GM12878 (cell line): ENCODE measurements around the gene ARHGEF37. TPM values are rescaled to one million over a fixed set of nuclear protein-coding genes. Genes with fewer than 3 reads are reported as not detected.
A peak's percentile ranks its signal among the peaks of the same experiment; 100 is the strongest.

Source experiments
- BHLHE40 ChIP-seq, 2 experiments: fragments of 450-650 bp in 1 of 2; IDR thresholded peaks; 2 replicates each; pipeline ENCODE4 v1.6.1; 2011 to 2017; ENCODE audit warnings: low read depth in 2 of 2, borderline replicate concordance in 1 of 2, improper control_type of control experiment in 1 of 2, low read length in 1 of 2, mild to moderate bottlenecking in 1 of 2
- CEBPB ChIP-seq, 2 experiments: fragments of 150-350 bp in 1 of 2; IDR thresholded peaks; 2 replicates each; pipeline ENCODE4 v1.6.1; 2012 to 2014; ENCODE audit warnings: low read depth in 2 of 2, low read length in 2 of 2, borderline replicate concordance in 1 of 2, inconsistent platforms in 1 of 2
- CHD4 ChIP-seq: fragments of 200-600 bp; sonication (generic); IDR thresholded peaks from 2 replicates; pipeline ENCODE4 v1.6.1; 2016; ENCODE audit warnings: mild to moderate bottlenecking
- E2F4 ChIP-seq: IDR thresholded peaks from 2 replicates; pipeline ENCODE4 v1.6.1; 2012; ENCODE audit warnings: low read depth, low read length, improper control_type of control experiment
- IKZF2 ChIP-seq, 2 experiments: fragments of 450-650 bp; IDR thresholded peaks; 2 replicates each; pipeline ENCODE4 v1.6.1; 2017; ENCODE audit warnings: mild to moderate bottlenecking in 2 of 2, moderate library complexity in 2 of 2
- JUND ChIP-seq: IDR thresholded peaks from 2 replicates; pipeline ENCODE4 v1.6.1; 2012; ENCODE audit warnings: low read depth, mild to moderate bottlenecking, low read length, improper control_type of control experiment, moderate library complexity
- KDM1A ChIP-seq: fragments of 200-600 bp; sonication (generic); IDR thresholded peaks from 2 replicates; pipeline ENCODE4 v1.6.1; 2016; ENCODE audit warnings: borderline replicate concordance
- MYB ChIP-seq: fragments of 150-350 bp; IDR thresholded peaks from 2 replicates; pipeline ENCODE4 v1.6.1; 2014; ENCODE audit warnings: mild to moderate bottlenecking, low read depth, low read length, borderline replicate concordance
- PAX8 ChIP-seq: fragments of 450-650 bp; IDR thresholded peaks from 2 replicates; pipeline ENCODE4 v1.6.1; 2017; ENCODE audit warnings: mild to moderate bottlenecking, moderate library complexity
- PBX3 ChIP-seq: IDR thresholded peaks from 2 replicates; pipeline ENCODE4 v1.6.1; 2011; ENCODE audit warnings: mild to moderate bottlenecking, low read depth, low read length, moderate library complexity; ENCODE audit not compliant: insufficient replicate concordance
- PKNOX1 ChIP-seq: fragments of 450-650 bp; IDR thresholded peaks from 2 replicates; pipeline ENCODE4 v1.6.1; 2016; ENCODE audit warnings: mild to moderate bottlenecking
- POLR2AphosphoS2 ChIP-seq: IDR thresholded peaks from 2 replicates; pipeline ENCODE4 v1.6.1; 2011; ENCODE audit warnings: low read depth, mild to moderate bottlenecking, low read length, improper control_type of control experiment, moderate library complexity
- RELB ChIP-seq: fragments of 450-650 bp; IDR thresholded peaks from 2 replicates; pipeline ENCODE4 v1.6.1; 2017; ENCODE audit warnings: low read depth, mild to moderate bottlenecking, moderate library complexity
- SMARCA5 ChIP-seq: fragments of 450-650 bp; IDR thresholded peaks from 2 replicates; pipeline ENCODE4 v1.6.1; 2017; ENCODE audit warnings: mild to moderate bottlenecking
- TCF7 ChIP-seq: IDR thresholded peaks from 2 replicates; pipeline ENCODE4 v1.6.1; 2014; ENCODE audit warnings: antibody characterized with exemption, borderline replicate concordance
- ZBTB11 ChIP-seq: fragments of 450-650 bp; formaldehyde crosslinking; IDR thresholded peaks from 2 replicates; pipeline ENCODE4 v1.5.0; 2022; ENCODE audit warnings: mild to moderate bottlenecking, missing genetic modification characterization
- polyA plus RNA-seq, 11 experiments: library from polyadenylated mRNA; depleted of rRNA in 4 of 11; unstranded in 6 of 11; stranded (reverse) in 5 of 11; fragments of >200 nt; fragmentation: Nextera tagmentation in 4 of 11; fragmentation: Illumina TruSeq in 1 of 11; extraction: Ambion mirVana in 4 of 11; extraction: Trizol in 1 of 11; gene quantifications; 1 replicate in 1 of 11; 2 replicates in 10 of 11; pipeline versions ENCODE4 v1.2.1 to v1.2.3, GENCODE V29; 2011 to 2016; ENCODE audit warnings: inconsistent platforms in 2 of 11, missing spikeins in 2 of 11, low read depth in 1 of 11
- total RNA-seq, 4 experiments: library from RNA; depleted of rRNA in 3 of 4; stranded (reverse); fragments of >200 nt in 3 of 4; fragmentation: Illumina TruSeq in 1 of 4; extraction: Trizol in 1 of 4; gene quantifications; 2 replicates each; pipeline versions ENCODE4 v1.2.1 to v1.2.3, GENCODE V29; 2013 to 2021

The ARHGEF37 gene
- total and polyA plus RNA-seq, 10 of the 15 experiments (the other 5 are each of a cell fraction or from before 2014, with no cell fraction given), result 0.16 to 1.1 (median 0.63) TPM

- TF ChIP-seq CHD4 (no peak), BHLHE40 (IDR thresholded peaks at IDR 0.05; ENCODE audit: borderline replicate concordance in 1 of 2, low read depth in 2 of 2, low read length in 1 of 2) (peak in 1 of 2 experiments; percentile 7; a peak in 1 of 4 replicates), IKZF2 (IDR thresholded peaks at IDR 0.05) (peak; percentile 58 to 71), ZBTB11 (CRISPR knock-in tag) (no peak), PBX3 (no peak), SMARCA5 (peak; percentile 88; the same call in 1 of the 2 replicates), E2F4 (no peak), JUND (no peak), PKNOX1 (peak; percentile 60), POLR2AphosphoS2 (no peak), TCF7 (no peak), CEBPB (IDR thresholded peaks at IDR 0.05; ENCODE audit: borderline replicate concordance in 1 of 2, low read depth in 2 of 2, low read length in 2 of 2) (no peak), PAX8 (no peak), RELB (peak; percentile 77; the same call in 1 of the 2 replicates), KDM1A (no peak), MYB (no peak)
Measured at GRCh38 chr5:149549461-149550267, 31.6 kb upstream of the ARHGEF37 start (continued).
